Osteoblast (primary cell): ENCODE data around the gene SAMD11. TPM values are rescaled to one million over a fixed set of nuclear protein-coding genes. Genes with fewer than 3 reads are reported as not detected.

Experiments
- DNase-seq: peaks from one replicate; pipeline ENCODE4 v3.0.0; 2011; ENCODE audit warnings: low spot score, mixed read lengths; ENCODE audit not compliant: insufficient read length; ENCODE audit errors: missing footprints
- H2AFZ ChIP-seq: 2 replicates; pipeline ENCODE4 v1.6.0; 2011; ENCODE audit warnings: mild to moderate bottlenecking, low read length
- H3K27ac ChIP-seq: 2 replicates; pipeline ENCODE4 v1.5.1; 2011; ENCODE audit warnings: mild to moderate bottlenecking, low read depth, low read length, moderate library complexity
- H3K27me3 ChIP-seq: 2 replicates; pipeline ENCODE4 v1.6.0; 2012; ENCODE audit warnings: mild to moderate bottlenecking, control low read depth, inconsistent platforms, low read length, moderate library complexity; ENCODE audit not compliant: insufficient read depth
- H3K36me3 ChIP-seq: 2 replicates; pipeline ENCODE4 v1.5.1; 2011; ENCODE audit warnings: mild to moderate bottlenecking, low read length, control low read depth, moderate library complexity; ENCODE audit not compliant: insufficient read depth
- H3K4me1 ChIP-seq: 2 replicates; pipeline ENCODE4 v1.5.1; 2011; ENCODE audit warnings: mild to moderate bottlenecking, low read length, control low read depth, moderate library complexity; ENCODE audit not compliant: insufficient read depth
- H3K4me2 ChIP-seq: 2 replicates; pipeline ENCODE4 v1.6.0; 2011; ENCODE audit warnings: mild to moderate bottlenecking, low read length; ENCODE audit not compliant: insufficient read depth
- H3K4me3 ChIP-seq: fragments of 200-600 bp; sonication (generic); 3 replicates; pipeline ENCODE4 v1.5.1; 2012; ENCODE audit warnings: mild to moderate bottlenecking, low read length, inconsistent platforms; ENCODE audit not compliant: insufficient read depth
- H3K79me2 ChIP-seq: 2 replicates; pipeline ENCODE4 v1.6.0; 2012; ENCODE audit warnings: mild to moderate bottlenecking, low read length, control low read depth, inconsistent platforms; ENCODE audit not compliant: insufficient read depth
- H3K9me3 ChIP-seq: 2 replicates; pipeline ENCODE4 v1.5.1; 2011; ENCODE audit warnings: low read depth, low read length, control low read depth
- H4K20me1 ChIP-seq: 2 replicates; pipeline ENCODE4 v1.6.0; 2012; ENCODE audit warnings: mild to moderate bottlenecking, low read length, control low read depth; ENCODE audit not compliant: insufficient read depth
- total RNA-seq: library from RNA; depleted of rRNA; stranded (reverse); fragments of >200 nt; gene quantifications from 2 replicates; pipeline ENCODE4 v1.2.3, GENCODE V29; 2012
- TF ChIP-seq, protein P1 (sequence below): IDR thresholded peaks from 2 replicates; pipeline ENCODE4 v1.5.1; 2011; ENCODE audit warnings: mild to moderate bottlenecking, low read depth, low read length, moderate library complexity; ENCODE audit errors: extremely low read depth

The SAMD11 gene
- total RNA-seq, 1 donor, result 8.3 TPM

DNA sequence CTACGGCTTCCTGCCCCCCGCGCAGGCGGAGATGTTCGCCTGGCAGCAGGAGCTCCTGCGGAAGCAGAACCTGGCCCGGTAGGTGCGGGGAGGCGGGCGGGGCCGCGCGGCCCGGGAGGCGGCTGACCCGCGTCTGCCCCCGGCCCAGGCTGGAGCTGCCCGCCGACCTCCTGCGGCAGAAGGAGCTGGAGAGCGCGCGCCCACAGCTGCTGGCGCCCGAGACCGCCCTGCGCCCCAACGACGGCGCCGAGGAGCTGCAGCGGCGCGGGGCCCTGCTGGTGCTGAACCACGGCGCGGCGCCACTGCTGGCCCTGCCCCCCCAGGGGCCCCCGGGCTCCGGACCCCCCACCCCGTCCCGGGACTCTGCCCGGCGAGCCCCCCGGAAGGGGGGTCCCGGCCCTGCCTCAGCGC, 18.7 kb downstream of the SAMD11 start:
- peaks cover 28% of the 10 kb centered on the region for H3K4me1 ChIP-seq
- no peak overlapping the region for H3K4me2 ChIP-seq
- no peaks in the 10 kb centered on the region for H3K79me2 ChIP-seq
- no peak overlapping the region for H3K27ac ChIP-seq
- H3K36me3 ChIP-seq, result peaks cover 14% of the 10 kb centered on the region
- TF ChIP-seq, protein P1, sequence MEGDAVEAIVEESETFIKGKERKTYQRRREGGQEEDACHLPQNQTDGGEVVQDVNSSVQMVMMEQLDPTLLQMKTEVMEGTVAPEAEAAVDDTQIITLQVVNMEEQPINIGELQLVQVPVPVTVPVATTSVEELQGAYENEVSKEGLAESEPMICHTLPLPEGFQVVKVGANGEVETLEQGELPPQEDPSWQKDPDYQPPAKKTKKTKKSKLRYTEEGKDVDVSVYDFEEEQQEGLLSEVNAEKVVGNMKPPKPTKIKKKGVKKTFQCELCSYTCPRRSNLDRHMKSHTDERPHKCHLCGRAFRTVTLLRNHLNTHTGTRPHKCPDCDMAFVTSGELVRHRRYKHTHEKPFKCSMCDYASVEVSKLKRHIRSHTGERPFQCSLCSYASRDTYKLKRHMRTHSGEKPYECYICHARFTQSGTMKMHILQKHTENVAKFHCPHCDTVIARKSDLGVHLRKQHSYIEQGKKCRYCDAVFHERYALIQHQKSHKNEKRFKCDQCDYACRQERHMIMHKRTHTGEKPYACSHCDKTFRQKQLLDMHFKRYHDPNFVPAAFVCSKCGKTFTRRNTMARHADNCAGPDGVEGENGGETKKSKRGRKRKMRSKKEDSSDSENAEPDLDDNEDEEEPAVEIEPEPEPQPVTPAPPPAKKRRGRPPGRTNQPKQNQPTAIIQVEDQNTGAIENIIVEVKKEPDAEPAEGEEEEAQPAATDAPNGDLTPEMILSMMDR, result no peak
- DNase-seq, result no peak
- peaks cover 1% of the 10 kb centered on the region for H4K20me1 ChIP-seq
- no peak overlapping the region for H2AFZ ChIP-seq
- H3K9me3 ChIP-seq, result no peaks in the 10 kb centered on the region
- no peaks in the 10 kb centered on the region for H3K27me3 ChIP-seq
- no peak overlapping the region for H3K4me3 ChIP-seq

DNA sequence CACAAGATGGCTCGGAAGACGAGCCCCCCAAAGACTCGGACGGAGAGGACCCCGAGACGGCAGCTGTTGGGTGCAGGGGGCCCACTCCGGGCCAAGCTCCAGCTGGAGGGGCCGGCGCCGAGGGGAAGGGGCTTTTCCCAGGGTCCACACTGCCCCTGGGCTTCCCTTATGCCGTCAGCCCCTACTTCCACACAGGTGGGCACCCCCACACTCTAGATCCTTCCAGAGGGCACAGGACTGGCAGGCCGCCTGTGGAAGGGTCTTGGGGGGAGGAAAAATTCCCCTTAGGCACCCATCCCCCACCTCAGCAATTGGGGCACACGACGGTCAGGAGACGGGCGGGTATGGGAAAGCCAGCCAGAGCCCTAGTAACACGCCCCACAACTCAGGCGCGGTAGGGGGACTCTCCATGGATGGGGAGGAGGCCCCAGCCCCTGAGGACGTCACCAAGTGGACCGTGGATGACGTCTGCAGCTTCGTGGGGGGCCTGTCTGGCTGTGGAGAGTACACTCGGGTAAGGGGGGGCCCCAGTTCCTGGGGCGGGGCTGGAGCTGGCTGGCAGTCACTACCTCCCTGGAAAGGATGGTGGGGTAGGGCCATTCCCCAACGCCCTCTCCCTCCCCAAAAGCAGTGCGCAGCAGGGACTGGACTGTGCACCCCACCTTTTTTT, 19.3 kb downstream of the SAMD11 start:
- TF ChIP-seq, protein P1, result no peak
- H3K4me3 ChIP-seq, result no peak overlapping the region
- peaks cover 28% of the 10 kb centered on the region for H3K4me1 ChIP-seq
- H3K36me3 ChIP-seq, result peaks cover 19% of the 10 kb centered on the region
- no peak overlapping the region for H2AFZ ChIP-seq
- H3K79me2 ChIP-seq, result no peaks in the 10 kb centered on the region
- H3K27me3 ChIP-seq, result no peaks in the 10 kb centered on the region
- peak; percentile 91 for DNase-seq
- H3K27ac ChIP-seq, result no peak overlapping the region
- no peak overlapping the region for H3K4me2 ChIP-seq
- H4K20me1 ChIP-seq, result peaks cover 5% of the 10 kb centered on the region
- no peaks in the 10 kb centered on the region for H3K9me3 ChIP-seq

DNA sequence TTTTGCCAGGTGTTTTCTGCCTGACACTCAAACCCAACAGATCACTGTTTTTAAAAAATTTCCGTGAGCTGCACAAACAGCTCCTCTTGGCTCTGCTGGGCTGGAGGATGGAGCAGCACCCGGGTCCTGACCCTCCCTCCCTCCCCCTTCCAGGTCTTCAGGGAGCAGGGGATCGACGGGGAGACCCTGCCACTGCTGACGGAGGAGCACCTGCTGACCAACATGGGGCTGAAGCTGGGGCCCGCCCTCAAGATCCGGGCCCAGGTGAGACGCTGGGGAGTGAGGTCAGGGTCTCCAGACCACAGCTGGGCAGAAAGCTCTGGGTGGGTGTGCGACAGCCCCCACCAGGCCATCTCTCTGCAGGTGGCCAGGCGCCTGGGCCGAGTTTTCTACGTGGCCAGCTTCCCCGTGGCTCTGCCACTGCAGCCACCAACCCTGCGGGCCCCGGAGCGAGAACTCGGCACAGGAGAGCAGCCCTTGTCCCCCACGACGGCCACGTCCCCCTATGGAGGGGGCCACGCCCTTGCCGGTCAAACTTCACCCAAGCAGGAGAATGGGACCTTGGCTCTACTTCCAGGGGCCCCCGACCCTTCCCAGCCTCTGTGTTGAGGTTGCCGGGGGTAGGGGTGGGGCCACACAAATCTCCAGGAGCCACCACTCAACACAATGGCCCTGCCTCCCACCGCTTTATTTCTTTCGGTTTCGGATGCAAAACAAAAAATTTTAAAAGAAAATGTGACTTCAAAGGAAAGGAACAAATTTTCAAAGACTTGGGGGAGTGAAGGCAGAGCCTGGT, 20.0 kb downstream of the SAMD11 start:
- H4K20me1 ChIP-seq, result peaks cover 7% of the 10 kb centered on the region
- no peak overlapping the region for H2AFZ ChIP-seq
- H3K27me3 ChIP-seq, result no peaks in the 10 kb centered on the region
- TF ChIP-seq, protein P1, result no peak
- no peak overlapping the region for H3K4me2 ChIP-seq
- H3K27ac ChIP-seq, result no peak overlapping the region
- DNase-seq, result no peak
- H3K79me2 ChIP-seq, result no peaks in the 10 kb centered on the region
- peaks cover 20% of the 10 kb centered on the region for H3K4me1 ChIP-seq
- peaks cover 23% of the 10 kb centered on the region for H3K36me3 ChIP-seq
- H3K9me3 ChIP-seq, result no peaks in the 10 kb centered on the region
- H3K4me3 ChIP-seq, result no peak overlapping the region
